ENCODE data around the gene PRRT2. TPM values are rescaled to one million over a fixed set of nuclear protein-coding genes. Genes with fewer than 3 reads are reported as not detected.

The PRRT2 gene
- total RNA-seq, 1 experiment from 2014 or later, result 1.8 TPM

- peak overlapping the region; percentile 96 for H3K4me3 Mint-ChIP-seq (ENCODE audit: low read depth, unreplicated experiment)
- H3K36me3 Mint-ChIP-seq (ENCODE audit: insufficient read depth, unreplicated experiment), result peaks cover 85% of the 10 kb centered on the region
- BruUV-seq (replicated peaks), result no TSS peak
- no peak for TF ChIP-seq CTCF (IDR thresholded peaks at IDR 0.05; ENCODE audit: unreplicated experiment)
- H3K27ac Mint-ChIP-seq (ENCODE audit: unreplicated experiment), result no peak overlapping the region
- DNase-seq, result no peak
- CTCF ChIA-PET, result no interaction called here
- H3K4me1 Mint-ChIP-seq (ENCODE audit: low read depth, unreplicated experiment), result peaks cover 34% of the 10 kb centered on the region
- peaks cover 39% of the 10 kb centered on the region for H3K27me3 Mint-ChIP-seq (ENCODE audit: unreplicated experiment)
- H3K9me3 Mint-ChIP-seq (ENCODE audit: low read depth, unreplicated experiment), result no peaks in the 10 kb centered on the region
- intact Hi-C loops (cut with micrococcal nuclease; ENCODE audit: unreplicated experiment), result loop anchor here (10.0 kb wide), 1 partner anchor 108 kb away; no protein-coding TSS in a partner anchor
These were observed 1.0 kb downstream of the PRRT2 start for GRCh38 chr16:29812754-29813643.

- intact Hi-C loops (cut with micrococcal nuclease; ENCODE audit: unreplicated experiment), result loop anchor here (10.0 kb wide), 1 partner anchor 109 kb away; no protein-coding TSS in a partner anchor
- H3K4me3 Mint-ChIP-seq (ENCODE audit: low read depth, unreplicated experiment), result peak overlapping the region; percentile 96
- CTCF ChIA-PET, result no interaction called here
- H3K36me3 Mint-ChIP-seq (ENCODE audit: insufficient read depth, unreplicated experiment), result peaks cover 85% of the 10 kb centered on the region
- H3K27me3 Mint-ChIP-seq (ENCODE audit: unreplicated experiment), result peaks cover 39% of the 10 kb centered on the region
- H3K27ac Mint-ChIP-seq (ENCODE audit: unreplicated experiment), result peak overlapping the region; percentile 94
- H3K4me1 Mint-ChIP-seq (ENCODE audit: low read depth, unreplicated experiment), result peaks cover 33% of the 10 kb centered on the region
- H3K9me3 Mint-ChIP-seq (ENCODE audit: low read depth, unreplicated experiment), result no peaks in the 10 kb centered on the region
- no peak for TF ChIP-seq CTCF (IDR thresholded peaks at IDR 0.05; ENCODE audit: unreplicated experiment)
- no peak for DNase-seq
- BruUV-seq (replicated peaks), result no TSS peak
These were observed 1.9 kb downstream of the PRRT2 start for GRCh38 chr16:29813644-29814562.

- Mint-ChIP-seq H3K27me3 (ENCODE audit: unreplicated experiment) (peaks cover 39% of the 10 kb centered on the region), H3K36me3 (ENCODE audit: insufficient read depth, unreplicated experiment) (peaks cover 89% of the 10 kb centered on the region), H3K27ac (ENCODE audit: unreplicated experiment) (peak overlapping the region; percentile 94), H3K9me3 (ENCODE audit: low read depth, unreplicated experiment) (no peaks in the 10 kb centered on the region), H3K4me3 (ENCODE audit: low read depth, unreplicated experiment) (peak overlapping the region; percentile 96), H3K4me1 (ENCODE audit: low read depth, unreplicated experiment) (peaks cover 37% of the 10 kb centered on the region)
- no peak for TF ChIP-seq CTCF (IDR thresholded peaks at IDR 0.05; ENCODE audit: unreplicated experiment)
- DNase-seq, result no peak
- CTCF ChIA-PET, result interaction anchor here (1.5 kb wide), 1 partner anchor 218 kb away, joined by 3 read pairs; no protein-coding TSS in a partner anchor
- intact Hi-C loops (cut with micrococcal nuclease; ENCODE audit: unreplicated experiment), result loop anchor here (10.0 kb wide), 1 partner anchor 110 kb away; no protein-coding TSS in a partner anchor
- no TSS peak for BruUV-seq (replicated peaks)
These were observed 2.6 kb downstream of the PRRT2 start for GRCh38 chr16:29814592-29814991.

- intact Hi-C loops (cut with micrococcal nuclease; ENCODE audit: unreplicated experiment), result loop anchor here (10.0 kb wide), 1 partner anchor 110 kb away; no protein-coding TSS in a partner anchor
- H3K27ac Mint-ChIP-seq (ENCODE audit: unreplicated experiment), result peak overlapping the region; percentile 94
- H3K27me3 Mint-ChIP-seq (ENCODE audit: unreplicated experiment), result peaks cover 39% of the 10 kb centered on the region
- H3K36me3 Mint-ChIP-seq (ENCODE audit: insufficient read depth, unreplicated experiment), result peaks cover 90% of the 10 kb centered on the region
- H3K4me3 Mint-ChIP-seq (ENCODE audit: low read depth, unreplicated experiment), result peak overlapping the region; percentile 96
- DNase-seq, result no peak
- no peaks in the 10 kb centered on the region for H3K9me3 Mint-ChIP-seq (ENCODE audit: low read depth, unreplicated experiment)
- CTCF ChIA-PET, result interaction anchor here (0.7 to 3.5 kb wide), 9 partner anchors 8 to 217 kb away, joined by 3 to 35 read pairs (median 6); partner anchors contain the start of genes ASPHD1, KIF22, MAZ and SEZ6L2
- BruUV-seq (replicated peaks), result no TSS peak
- no peak for TF ChIP-seq CTCF (IDR thresholded peaks at IDR 0.05; ENCODE audit: unreplicated experiment)
- peaks cover 42% of the 10 kb centered on the region for H3K4me1 Mint-ChIP-seq (ENCODE audit: low read depth, unreplicated experiment)
These were observed 3.2 kb downstream of the PRRT2 start for GRCh38 chr16:29815032-29815721.
